GM23338 (cell line): ENCODE results near the gene XYLT1. TPM values are rescaled to one million over a fixed set of nuclear protein-coding genes. Genes with fewer than 3 reads are reported as not detected.

Experiments
- ATAC-seq: fragments of 200-7000 bp; cut with Tn5 transposase; 3 replicates; pipeline ENCODE4 v1.9.1; 2020
- DNase-seq: peaks from one replicate; pipeline ENCODE4 v3.0.0-alpha.2; 2015; ENCODE audit warnings: low spot score
- H2AFZ ChIP-seq: fragments of 200-600 bp; sonication (generic); 2 replicates; pipeline ENCODE4 v1.8.0; 2016; ENCODE audit warnings: antibody characterized with exemption, mild to moderate bottlenecking, moderate library complexity
- H3F3A ChIP-seq: fragments of 200-600 bp; sonication (generic); replicated peaks from 2 replicates; pipeline ENCODE4 v1.8.0; 2017; ENCODE audit warnings: antibody characterized with exemption, mixed run types, low read depth
- H3K27ac ChIP-seq: fragments of 200-600 bp; sonication (generic); 2 replicates; pipeline ENCODE4 v1.6.1; 2016; ENCODE audit warnings: low read depth
- H3K27me3 ChIP-seq: fragments of 200-600 bp; sonication (generic); 2 replicates; pipeline ENCODE4 v1.8.0; 2016; ENCODE audit warnings: mild to moderate bottlenecking, mixed run types, moderate library complexity; ENCODE audit not compliant: insufficient read depth
- H3K36me3 ChIP-seq: fragments of 200-600 bp; sonication (generic); 2 replicates; pipeline ENCODE4 v1.8.0; 2016; ENCODE audit warnings: mild to moderate bottlenecking; ENCODE audit not compliant: insufficient read depth
- H3K4me1 ChIP-seq: fragments of 200-600 bp; sonication (generic); 2 replicates; pipeline ENCODE4 v1.8.0; 2016; ENCODE audit warnings: mild to moderate bottlenecking, moderate library complexity; ENCODE audit not compliant: insufficient read depth
- H3K4me2 ChIP-seq: fragments of 200-600 bp; sonication (generic); 2 replicates; pipeline ENCODE4 v1.7.1; 2017; ENCODE audit warnings: mixed run types
- H3K4me3 ChIP-seq: fragments of 200-600 bp; sonication (generic); 2 replicates; pipeline ENCODE4 v1.6.1; 2016; ENCODE audit warnings: mixed run types
- H3K79me2 ChIP-seq: fragments of 200-600 bp; sonication (generic); replicated peaks from 2 replicates; pipeline ENCODE4 v1.8.0; 2017; ENCODE audit warnings: mild to moderate bottlenecking; ENCODE audit not compliant: insufficient read depth
- H3K9me2 ChIP-seq: fragments of 200-600 bp; sonication (generic); 2 replicates; pipeline ENCODE4 v1.8.0; 2017; ENCODE audit not compliant: insufficient read depth
- H4K20me1 ChIP-seq: fragments of 200-600 bp; sonication (generic); replicated peaks from 2 replicates; pipeline ENCODE4 v1.8.0; 2017; ENCODE audit warnings: mild to moderate bottlenecking; ENCODE audit not compliant: insufficient read depth
- H3K27ac Mint-ChIP-seq: 2 replicates; pipeline ENCODE4 v1.8.0; 2020; ENCODE audit warnings: inconsistent platforms, mild to moderate bottlenecking, moderate library complexity, mixed read lengths
- H3K27me3 Mint-ChIP-seq: 3 replicates; pipeline ENCODE4 v1.8.0; 2022; ENCODE audit warnings: low read depth, mild to moderate bottlenecking, moderate library complexity, mixed read lengths, inconsistent platforms; ENCODE audit not compliant: insufficient read depth, poor library complexity
- H3K36me3 Mint-ChIP-seq: 3 replicates; pipeline ENCODE4 v1.8.0; 2021; ENCODE audit warnings: low read depth, mild to moderate bottlenecking, inconsistent platforms, moderate library complexity, mixed read lengths
- H3K4me1 Mint-ChIP-seq: 3 replicates; pipeline ENCODE4 v1.8.0; 2020; ENCODE audit warnings: mild to moderate bottlenecking, inconsistent platforms, mixed read lengths
- H3K4me3 Mint-ChIP-seq: 3 replicates; pipeline ENCODE4 v1.8.0; 2021; ENCODE audit warnings: moderate library complexity, mild to moderate bottlenecking, inconsistent platforms, mixed read lengths
- H3K9me3 Mint-ChIP-seq: 3 replicates; pipeline ENCODE4 v1.8.0; 2020; ENCODE audit warnings: moderate library complexity, mild to moderate bottlenecking, inconsistent platforms, mixed read lengths
- CREB1 ChIP-seq: fragments of 250-450 bp; sonication (Bioruptor Pico); IDR thresholded peaks from 2 replicates; pipeline ENCODE4 v1.5.0; 2020; ENCODE audit warnings: low read depth, mild to moderate bottlenecking, moderate library complexity
- CTCF ChIP-seq, 2 experiments: fragments of 200-600 bp in 1 of 2; sonication (generic) in 1 of 2; conservative IDR thresholded peaks; 2 replicates each; pipeline versions ENCODE4 v1.5.1 to v1.6.1; 2016 to 2017; ENCODE audit warnings: antibody characterized with exemption in 2 of 2, low read depth in 2 of 2, mild to moderate bottlenecking in 2 of 2, moderate library complexity in 1 of 2
- ETS1 ChIP-seq: IDR thresholded peaks from 2 replicates; pipeline ENCODE4 v1.6.1; 2016; ENCODE audit warnings: antibody characterized with exemption
- EZH2 ChIP-seq: fragments of 200-600 bp; sonication (generic); IDR thresholded peaks from one replicate; pipeline ENCODE4 v1.8.0; 2017; ENCODE audit warnings: antibody characterized with exemption, mild to moderate bottlenecking, low read depth; ENCODE audit not compliant: unreplicated experiment
- NANOG ChIP-seq: IDR thresholded peaks from 2 replicates; pipeline ENCODE4 v1.6.1; 2016; ENCODE audit warnings: antibody characterized with exemption, borderline replicate concordance
- POLR2AphosphoS5 ChIP-seq: IDR thresholded peaks from 2 replicates; pipeline ENCODE4 v1.6.1; 2016; ENCODE audit warnings: antibody characterized with exemption, low read depth
- REST ChIP-seq: IDR thresholded peaks from one replicate; pipeline ENCODE4 v1.6.1; 2018; ENCODE audit warnings: antibody characterized with exemption; ENCODE audit not compliant: unreplicated experiment
- STAT1 ChIP-seq: IDR thresholded peaks from one replicate; pipeline ENCODE4 v1.6.1; 2016; ENCODE audit warnings: antibody characterized with exemption; ENCODE audit not compliant: unreplicated experiment
- ZNF114 ChIP-seq: fragments of 250-450 bp; sonication (Bioruptor Pico); IDR thresholded peaks from 2 replicates; pipeline ENCODE4 v1.5.0; 2020; ENCODE audit warnings: mild to moderate bottlenecking, moderate library complexity
- ZNF331 ChIP-seq: fragments of 250-450 bp; sonication (Bioruptor Pico); IDR thresholded peaks from 2 replicates; pipeline ENCODE4 v1.5.0; 2020; ENCODE audit warnings: low read depth, mild to moderate bottlenecking, moderate library complexity
- polyA plus RNA-seq: library from polyadenylated mRNA; unstranded; fragments of >200 nt; fragmentation: Nextera tagmentation; extraction: Ambion mirVana; gene quantifications from 2 replicates; pipeline ENCODE4 v1.2.1, GENCODE V29; 2016
- total RNA-seq: library from RNA; depleted of rRNA; stranded (reverse); fragments of >200 nt; shearing (Covaris generic); gene quantifications from 2 replicates; pipeline ENCODE4 v1.2.3, GENCODE V29; 2014

The XYLT1 gene
- total and polyA plus RNA-seq, 2 experiments from 2014 or later: 3.5 to 24.7 TPM

- Histone ChIP-seq H3F3A (no peaks in the 10 kb centered on the region), H3K36me3 (peaks cover 6% of the 10 kb centered on the region; the same call in 1 of the 2 replicates), H3K79me2 (peaks cover 77% of the 10 kb centered on the region), H3K9me2 (peaks cover 5% of the 10 kb centered on the region; the same call in 1 of the 2 replicates), H3K27me3 (no peaks in the 10 kb centered on the region), H3K4me2 (no peak overlapping the region), H2AFZ (no peak overlapping the region), H3K4me1 (peaks cover 27% of the 10 kb centered on the region), H4K20me1 (no peaks in the 10 kb centered on the region), H3K4me3 (no peak overlapping the region), H3K27ac (no peak overlapping the region)
- ATAC-seq: no peak
- peaks cover 9% of the 10 kb centered on the region for H3K27me3 Mint-ChIP-seq
- peaks cover 4% of the 10 kb centered on the region for H3K9me3 Mint-ChIP-seq
- H3K36me3 Mint-ChIP-seq: peaks cover 14% of the 10 kb centered on the region
- TF ChIP-seq ZNF114 (CRISPR knock-in tag) (no peak), ETS1 (no peak), NANOG (no peak), CREB1 (CRISPR knock-in tag) (no peak), EZH2 (no peak), STAT1 (no peak), REST (no peak), ZNF331 (CRISPR knock-in tag) (no peak)
- H3K4me1 Mint-ChIP-seq: peaks cover 44% of the 10 kb centered on the region
- H3K4me3 Mint-ChIP-seq: no peak overlapping the region
- no peak overlapping the region for H3K27ac Mint-ChIP-seq
- DNase-seq: no peak
These were observed 51.5 kb downstream of the XYLT1 start for GRCh38 chr16:17419266-17419665.

GRCh38 chr16:17417740-17418139 is 53.0 kb downstream of the XYLT1 start:
- ATAC-seq: no peak
- Histone ChIP-seq H3K4me2 (no peak overlapping the region), H3K4me1 (peaks cover 18% of the 10 kb centered on the region), H3K79me2 (peaks cover 85% of the 10 kb centered on the region), H3K27ac (no peak overlapping the region), H4K20me1 (no peaks in the 10 kb centered on the region), H3K4me3 (no peak overlapping the region), H3F3A (no peaks in the 10 kb centered on the region), H2AFZ (no peak overlapping the region), H3K9me2 (peaks cover 3% of the 10 kb centered on the region; the same call in 1 of the 2 replicates), H3K36me3 (peaks cover 6% of the 10 kb centered on the region; the same call in 1 of the 2 replicates), H3K27me3 (no peaks in the 10 kb centered on the region)
- no peak overlapping the region for H3K27ac Mint-ChIP-seq
- no peak overlapping the region for H3K4me3 Mint-ChIP-seq
- DNase-seq: no peak
- peaks cover 4% of the 10 kb centered on the region for H3K9me3 Mint-ChIP-seq
- peaks cover 6% of the 10 kb centered on the region for H3K27me3 Mint-ChIP-seq
- H3K4me1 Mint-ChIP-seq: peaks cover 32% of the 10 kb centered on the region
- peaks cover 10% of the 10 kb centered on the region for H3K36me3 Mint-ChIP-seq
- TF ChIP-seq ETS1 (no peak), CREB1 (CRISPR knock-in tag) (no peak), POLR2AphosphoS5 (no peak), CTCF (conservative IDR thresholded peaks at IDR 0.05; ENCODE audit: low read depth in 2 of 2) (no peak), NANOG (no peak), ZNF114 (CRISPR knock-in tag) (no peak)
